ENCODE data around the gene ACRV1. TPM values are rescaled to one million over a fixed set of nuclear protein-coding genes. Genes with fewer than 3 reads are reported as not detected.

ACRV1 gene
- total and polyA plus RNA-seq, 2 donors (not counting 3 experiments of a cell fraction or from before 2014, with no cell fraction given) = not detected

DNA sequence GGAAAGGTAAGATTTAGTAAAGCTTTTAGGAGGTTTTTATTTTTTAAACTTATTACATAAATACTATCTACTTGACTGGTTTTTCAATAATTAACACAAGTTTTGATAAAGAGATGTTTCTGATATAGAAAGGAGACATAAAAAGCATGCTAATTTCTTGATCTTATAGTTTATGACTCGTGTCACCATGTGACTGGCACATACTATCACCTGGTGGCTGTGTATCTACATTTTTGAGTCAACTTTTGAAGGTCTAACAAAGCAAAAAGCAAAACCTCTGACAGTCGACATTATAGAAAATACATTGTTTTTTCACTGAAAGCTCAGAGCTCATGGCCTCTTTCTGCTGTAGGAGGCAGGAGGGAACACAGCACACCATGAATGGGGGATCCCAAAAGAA lies 810 bp downstream of the ACRV1 start:
- Histone ChIP-seq H3K4me2 (ENCODE audit: insufficient read depth, low read length) (no peak overlapping the region), H3K4me3 (replicated peaks in 1 of 3; ENCODE audit: insufficient read depth in 1 of 3, low read depth in 1 of 3, low read length in 3 of 3) (no peak overlapping the region), H3K9me1 (replicated peaks; ENCODE audit: control insufficient read depth, extremely low read depth, insufficient read depth, low read length) (no peaks in the 10 kb centered on the region), H3K27ac (ENCODE audit: insufficient read depth, low read depth, low read length) (no peak overlapping the region), H3K9me3 (replicated peaks; ENCODE audit: control insufficient read depth, insufficient read depth, low read length) (no peaks in the 10 kb centered on the region), H4K20me1 (replicated peaks; ENCODE audit: control insufficient read depth, extremely low read depth, insufficient read depth, low read length) (no peaks in the 10 kb centered on the region), H3K4me1 (ENCODE audit: control insufficient read depth, extremely low read depth, insufficient read depth, low read length) (peaks cover 8% of the 10 kb centered on the region), H3K27me3 (ENCODE audit: control insufficient read depth in 2 of 2, insufficient read depth in 2 of 2, low read length in 2 of 2) (no peaks in the 10 kb centered on the region), H3K9ac (replicated peaks; ENCODE audit: extremely low read depth, insufficient read depth, low read length) (no peak overlapping the region), H3K79me2 (ENCODE audit: control insufficient read depth, insufficient read depth, low read length) (no peaks in the 10 kb centered on the region), H3K36me3 (ENCODE audit: control insufficient read depth in 2 of 2, extremely low read depth in 1 of 2, insufficient read depth in 2 of 2, low read length in 2 of 2) (peaks cover 2 to 11% of the 10 kb centered on the region in 2 experiments), H2AFZ (ENCODE audit: low read depth, low read length) (no peak overlapping the region)
- TF ChIP-seq EZH2 (IDR thresholded peaks at IDR 0.05; ENCODE audit: borderline replicate concordance, low read depth, low read length, severe bottlenecking) (no peak), FOS (IDR thresholded peaks at IDR 0.05; ENCODE audit: borderline replicate concordance, insufficient read depth, low read length) (no peak), JUN (IDR thresholded peaks at IDR 0.05; ENCODE audit: borderline replicate concordance, insufficient read depth, insufficient read length, low read depth) (no peak), POLR2A (IDR thresholded peaks at IDR 0.05; ENCODE audit: low read depth, low read length) (no peak), POLR2AphosphoS5 (IDR thresholded peaks at IDR 0.05; ENCODE audit: insufficient read depth, low read depth, low read length) (no peak), MYC (IDR thresholded peaks at IDR 0.05; ENCODE audit: low read depth, low read length) (no peak), GATA2 (IDR thresholded peaks at IDR 0.05; ENCODE audit: insufficient read depth, insufficient read length, low read depth, low read length) (no peak)
- TF ChIP-seq, protein P1, sequence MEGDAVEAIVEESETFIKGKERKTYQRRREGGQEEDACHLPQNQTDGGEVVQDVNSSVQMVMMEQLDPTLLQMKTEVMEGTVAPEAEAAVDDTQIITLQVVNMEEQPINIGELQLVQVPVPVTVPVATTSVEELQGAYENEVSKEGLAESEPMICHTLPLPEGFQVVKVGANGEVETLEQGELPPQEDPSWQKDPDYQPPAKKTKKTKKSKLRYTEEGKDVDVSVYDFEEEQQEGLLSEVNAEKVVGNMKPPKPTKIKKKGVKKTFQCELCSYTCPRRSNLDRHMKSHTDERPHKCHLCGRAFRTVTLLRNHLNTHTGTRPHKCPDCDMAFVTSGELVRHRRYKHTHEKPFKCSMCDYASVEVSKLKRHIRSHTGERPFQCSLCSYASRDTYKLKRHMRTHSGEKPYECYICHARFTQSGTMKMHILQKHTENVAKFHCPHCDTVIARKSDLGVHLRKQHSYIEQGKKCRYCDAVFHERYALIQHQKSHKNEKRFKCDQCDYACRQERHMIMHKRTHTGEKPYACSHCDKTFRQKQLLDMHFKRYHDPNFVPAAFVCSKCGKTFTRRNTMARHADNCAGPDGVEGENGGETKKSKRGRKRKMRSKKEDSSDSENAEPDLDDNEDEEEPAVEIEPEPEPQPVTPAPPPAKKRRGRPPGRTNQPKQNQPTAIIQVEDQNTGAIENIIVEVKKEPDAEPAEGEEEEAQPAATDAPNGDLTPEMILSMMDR (IDR thresholded peaks at IDR 0.05; ENCODE audit: extremely low read depth in 1 of 2, insufficient read depth in 1 of 2, low read depth in 1 of 2, low read length in 2 of 2) = no peak
- TF ChIP-seq, protein P2, sequence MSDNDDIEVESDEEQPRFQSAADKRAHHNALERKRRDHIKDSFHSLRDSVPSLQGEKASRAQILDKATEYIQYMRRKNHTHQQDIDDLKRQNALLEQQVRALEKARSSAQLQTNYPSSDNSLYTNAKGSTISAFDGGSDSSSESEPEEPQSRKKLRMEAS (IDR thresholded peaks at IDR 0.05; ENCODE audit: insufficient read depth, insufficient read length) = no peak
- DNase-seq (ENCODE audit: low read depth, low spot score) (no peak), FAIRE-seq (no peak)
- POLR2A ChIA-PET = no interaction called here
- dilution Hi-C loops (cut with MboI; ENCODE audit: extremely low pct_ligation_motif_present, low sequenced_read_pairs) = no loop called here
- intact Hi-C loops (cut with micrococcal nuclease) = loop anchor here (1.0 to 5.0 kb wide), 2 partner anchors 54 to 192 kb away; no protein-coding TSS in a partner anchor
- no TSS peak for BruUV-seq (replicated peaks)
- CTCF ChIA-PET = interaction anchor here (0.6 to 6.1 kb wide), 21 partner anchors 8 to 208 kb away, joined by 3 to 44 read pairs (median 4); partner anchors contain the start of genes CHEK1 and HYLS1

Measured in endothelial cell of umbilical vein (primary cell).